Measurements from ENCODE around the gene AGTR1.

The AGTR1 gene

DNA sequence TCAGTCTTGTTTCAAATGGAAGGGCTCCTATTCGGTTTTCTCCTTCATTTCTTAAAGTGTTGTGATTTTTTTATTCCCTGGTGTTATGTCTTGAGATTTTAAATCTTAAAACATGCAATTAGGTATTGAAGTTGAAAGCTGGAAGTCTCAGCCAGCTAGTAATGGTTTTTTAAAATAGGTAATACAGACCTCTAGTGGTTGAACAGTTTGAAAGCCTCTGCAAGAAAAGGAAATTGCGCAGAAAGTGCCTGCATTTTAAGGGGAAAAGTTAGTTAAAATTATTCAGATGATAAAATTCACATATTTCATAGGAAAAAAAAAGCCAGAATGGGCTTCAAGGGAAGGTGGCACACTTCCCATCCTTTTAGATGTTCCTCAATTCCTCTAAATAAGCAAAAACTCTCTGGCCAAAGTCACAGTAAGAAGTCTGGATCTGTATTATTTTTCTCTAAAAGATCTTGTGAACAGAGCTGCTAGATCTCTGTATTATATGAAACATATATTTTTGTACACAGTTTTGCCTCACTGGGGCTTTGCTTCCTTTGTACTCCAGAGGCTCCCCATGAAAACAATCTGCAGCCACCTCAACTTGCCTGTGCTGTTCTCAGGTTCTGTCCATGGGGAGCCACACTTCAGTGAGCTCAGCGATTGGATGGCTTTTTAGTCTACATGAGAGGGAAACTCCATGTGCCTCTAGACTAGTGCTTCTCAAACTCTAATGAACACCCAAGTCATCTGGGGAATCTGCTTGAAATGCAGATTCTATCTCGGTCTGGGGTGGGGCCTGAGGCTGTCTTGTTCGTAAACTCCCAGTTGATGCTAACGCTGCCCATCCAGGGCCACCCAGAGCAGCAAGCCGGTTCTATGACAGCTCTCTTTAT, 21.5 kb downstream of the AGTR1 start:
- Histone ChIP-seq H3K9me3 (ENCODE audit: control insufficient read depth, low read length) (no peaks in the 10 kb centered on the region), H3K27ac (ENCODE audit: low read depth, low read length, severe bottlenecking) (no peak overlapping the region)
- 52% methylated on average over 5 of the region's 7 CpGs; no CpG with 5 or more reads in 1 of the 2 experiments for WGBS, 2 experiments (ENCODE audit: insufficient coverage in 2 of 2)

DNA sequence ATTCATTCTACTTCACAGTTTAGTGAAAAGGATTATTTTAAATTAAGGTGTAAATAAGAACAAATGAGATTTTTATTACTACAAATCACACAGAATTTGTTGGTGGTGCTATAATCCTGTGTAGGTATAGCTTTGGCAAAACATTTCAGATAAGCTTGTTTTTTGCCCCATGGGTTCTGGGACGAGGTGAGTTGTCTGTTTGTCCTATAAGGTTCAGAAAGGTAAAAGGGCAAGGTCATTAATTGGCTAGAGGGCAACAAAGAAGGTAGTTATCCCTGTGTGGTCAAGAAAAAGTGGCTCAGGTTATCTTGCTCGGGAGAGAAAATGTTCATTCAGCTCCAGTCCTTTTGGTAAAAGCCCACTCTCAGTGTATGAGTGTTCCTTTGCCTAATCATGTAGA, 23.2 kb downstream of the AGTR1 start:
- no peak overlapping the region for H3K4me3 ChIP-seq (ENCODE audit: extremely low read depth, insufficient read depth, low read length, poor library complexity, severe bottlenecking)
- no peaks in the 10 kb centered on the region for H3K9me3 ChIP-seq (ENCODE audit: control insufficient read depth, low read length)
- no peak overlapping the region for H3K27ac ChIP-seq (ENCODE audit: low read depth, low read length, severe bottlenecking)
- no peaks in the 10 kb centered on the region for H3K36me3 ChIP-seq (ENCODE audit: control insufficient read depth, insufficient read depth, low read length)
- 81 to 85% methylated on average over 2 of the region's 2 CpGs for WGBS, 2 experiments (ENCODE audit: insufficient coverage in 2 of 2)
- H3K4me1 ChIP-seq (ENCODE audit: control insufficient read depth, insufficient read depth, low read length, poor library complexity, severe bottlenecking) = no peaks in the 10 kb centered on the region

More for the DNA sequence above, 21.5 kb downstream of the AGTR1 start:
- Histone ChIP-seq H3K4me3 (ENCODE audit: extremely low read depth, insufficient read depth, low read length, poor library complexity, severe bottlenecking) (no peak overlapping the region), H3K4me1 (ENCODE audit: control insufficient read depth, insufficient read depth, low read length, poor library complexity, severe bottlenecking) (no peaks in the 10 kb centered on the region), H3K36me3 (ENCODE audit: control insufficient read depth, insufficient read depth, low read length) (no peaks in the 10 kb centered on the region)

DNA sequence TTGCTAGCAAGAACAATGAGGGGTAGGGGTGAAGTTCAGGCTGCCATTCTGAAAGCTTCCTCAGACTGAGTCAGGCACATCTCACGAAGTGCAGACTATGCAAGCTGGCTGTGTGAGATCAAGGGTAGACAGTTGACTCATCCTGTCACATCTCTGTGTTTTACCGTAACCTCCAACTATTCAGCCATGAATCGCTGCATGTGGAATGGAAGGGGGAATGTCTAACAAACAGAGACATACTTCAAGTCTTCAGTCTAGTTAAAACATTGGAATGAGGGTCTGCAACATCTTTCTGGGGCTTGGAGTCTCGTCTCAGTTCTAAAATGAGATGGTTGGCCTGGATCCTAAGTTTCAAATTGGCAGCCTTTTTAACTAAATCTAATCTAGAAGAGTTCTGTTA, 25.9 kb downstream of the AGTR1 start:
- no peaks in the 10 kb centered on the region for H3K4me1 ChIP-seq (ENCODE audit: control insufficient read depth, insufficient read depth, low read length, poor library complexity, severe bottlenecking)
- no peaks in the 10 kb centered on the region for H3K9me3 ChIP-seq (ENCODE audit: control insufficient read depth, low read length)
- no peak overlapping the region for H3K4me3 ChIP-seq (ENCODE audit: extremely low read depth, insufficient read depth, low read length, poor library complexity, severe bottlenecking)
- no peaks in the 10 kb centered on the region for H3K36me3 ChIP-seq (ENCODE audit: control insufficient read depth, insufficient read depth, low read length)
- WGBS, 2 experiments (ENCODE audit: insufficient coverage in 2 of 2) = 56 to 59% methylated on average over 1 to 2 of the region's 4 CpGs
- peak overlapping the region; percentile 39 for H3K27ac ChIP-seq (ENCODE audit: low read depth, low read length, severe bottlenecking)

DNA sequence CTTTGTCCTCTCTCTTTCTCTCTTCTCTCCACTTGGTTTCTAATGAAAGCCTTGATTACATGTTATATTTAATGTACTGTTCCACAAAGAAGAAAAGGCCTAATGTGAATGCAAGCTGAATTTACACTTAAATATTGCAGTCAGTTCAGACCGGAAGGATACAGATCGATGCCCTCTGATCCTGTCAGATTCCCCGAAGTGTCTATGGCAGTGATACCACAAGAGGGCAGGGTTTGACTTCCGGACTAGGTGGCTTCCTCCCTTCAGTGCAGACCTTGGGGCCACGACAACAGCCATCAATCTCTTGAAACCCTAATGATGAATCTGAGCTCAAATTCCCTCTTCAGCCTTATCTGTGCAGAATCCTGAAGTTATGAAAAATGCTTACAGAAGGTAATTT, 29.5 kb downstream of the AGTR1 start:
- no peaks in the 10 kb centered on the region for H3K9me3 ChIP-seq (ENCODE audit: control insufficient read depth, low read length)
- H3K27ac ChIP-seq (ENCODE audit: low read depth, low read length, severe bottlenecking) = no peak overlapping the region
- H3K4me3 ChIP-seq (ENCODE audit: extremely low read depth, insufficient read depth, low read length, poor library complexity, severe bottlenecking) = no peak overlapping the region
- no peaks in the 10 kb centered on the region for H3K4me1 ChIP-seq (ENCODE audit: control insufficient read depth, insufficient read depth, low read length, poor library complexity, severe bottlenecking)
- H3K36me3 ChIP-seq (ENCODE audit: control insufficient read depth, insufficient read depth, low read length) = no peaks in the 10 kb centered on the region
- 49 to 52% methylated on average over 5 of the region's 5 CpGs for WGBS, 2 experiments (ENCODE audit: insufficient coverage in 2 of 2)

DNA sequence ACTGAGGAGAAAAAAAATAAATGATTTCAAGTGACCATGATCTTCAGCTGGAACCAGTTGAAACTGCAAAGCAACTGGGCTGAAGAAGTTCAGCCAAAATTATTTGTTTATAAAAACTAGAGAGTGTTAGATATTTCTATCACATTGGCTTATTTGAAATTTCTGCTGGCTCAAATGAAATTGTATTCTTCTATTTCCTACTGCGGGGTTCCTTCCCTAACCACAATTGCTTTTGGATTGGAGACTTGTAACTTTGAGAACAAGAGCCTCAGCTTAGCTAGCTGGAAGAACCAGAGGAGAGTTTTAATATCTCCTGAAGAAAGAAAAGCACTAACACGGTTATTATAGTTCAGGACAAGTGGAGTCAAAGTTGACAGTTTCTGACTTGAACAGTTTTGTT, 31.1 kb downstream of the AGTR1 start:
- H3K4me3 ChIP-seq (ENCODE audit: extremely low read depth, insufficient read depth, low read length, poor library complexity, severe bottlenecking) = no peak overlapping the region
- no peak overlapping the region for H3K27ac ChIP-seq (ENCODE audit: low read depth, low read length, severe bottlenecking)
- no peaks in the 10 kb centered on the region for H3K36me3 ChIP-seq (ENCODE audit: control insufficient read depth, insufficient read depth, low read length)
- H3K4me1 ChIP-seq (ENCODE audit: control insufficient read depth, insufficient read depth, low read length, poor library complexity, severe bottlenecking) = no peaks in the 10 kb centered on the region
- WGBS, 2 experiments (ENCODE audit: insufficient coverage in 2 of 2) = 93 to 94% methylated on average over 1 of the region's 2 CpGs
- H3K9me3 ChIP-seq (ENCODE audit: control insufficient read depth, low read length) = no peaks in the 10 kb centered on the region

DNA sequence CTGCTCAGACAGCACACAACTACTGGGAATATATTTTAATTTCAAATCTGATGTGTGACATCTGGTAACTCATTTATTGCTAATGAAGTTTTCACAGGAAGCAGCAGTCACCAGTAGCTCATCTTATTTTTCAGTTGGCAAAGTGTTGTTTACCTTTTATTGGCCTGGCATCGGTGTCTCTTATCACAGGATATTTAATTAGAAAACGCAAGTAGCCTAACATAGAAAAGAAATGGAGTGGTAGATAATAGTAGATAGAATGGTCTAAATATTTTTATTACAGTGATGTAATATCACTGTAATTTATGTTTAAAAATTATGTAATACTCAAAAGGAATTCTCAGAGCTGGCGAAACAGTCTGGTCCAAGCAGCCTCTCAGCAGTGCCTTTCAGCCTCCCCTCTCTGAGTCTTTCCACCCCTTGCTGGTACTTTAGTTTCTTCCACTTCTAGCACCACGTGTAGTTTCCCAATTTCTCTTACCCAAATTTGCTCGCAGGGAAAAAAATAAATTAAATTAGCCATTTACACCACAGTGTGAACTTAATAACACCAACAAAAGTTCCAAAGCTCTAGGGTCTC, 31.9 kb downstream of the AGTR1 start:
- no peaks in the 10 kb centered on the region for H3K36me3 ChIP-seq (ENCODE audit: control insufficient read depth, insufficient read depth, low read length)
- H3K27ac ChIP-seq (ENCODE audit: low read depth, low read length, severe bottlenecking) = no peak overlapping the region
- H3K9me3 ChIP-seq (ENCODE audit: control insufficient read depth, low read length) = no peaks in the 10 kb centered on the region
- H3K4me3 ChIP-seq (ENCODE audit: extremely low read depth, insufficient read depth, low read length, poor library complexity, severe bottlenecking) = no peak overlapping the region
- 72 to 89% methylated on average over 1 to 3 of the region's 5 CpGs for WGBS, 2 experiments (ENCODE audit: insufficient coverage in 2 of 2)
- H3K4me1 ChIP-seq (ENCODE audit: control insufficient read depth, insufficient read depth, low read length, poor library complexity, severe bottlenecking) = no peaks in the 10 kb centered on the region

DNA sequence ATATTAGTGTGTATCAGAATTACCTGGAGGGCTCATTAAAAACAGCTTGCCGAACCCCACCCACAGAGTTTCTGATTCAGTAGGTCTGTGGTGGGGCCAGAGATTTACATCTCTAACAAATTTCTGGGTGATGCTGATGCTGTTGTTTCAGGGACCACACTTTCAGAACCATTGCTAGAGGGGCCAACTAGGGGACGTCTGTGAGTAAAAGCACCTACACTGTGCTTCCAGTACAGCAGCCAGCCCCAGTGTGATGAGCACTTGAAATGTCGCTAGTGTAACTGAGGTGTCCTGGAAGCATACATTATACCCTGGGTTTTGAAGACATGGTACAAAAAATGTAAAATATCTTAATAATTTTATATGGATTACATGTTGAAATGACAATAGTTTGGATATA, 33.0 kb downstream of the AGTR1 start:
- Histone ChIP-seq H3K4me3 (ENCODE audit: extremely low read depth, insufficient read depth, low read length, poor library complexity, severe bottlenecking) (no peak overlapping the region), H3K27ac (ENCODE audit: low read depth, low read length, severe bottlenecking) (no peak overlapping the region), H3K36me3 (ENCODE audit: control insufficient read depth, insufficient read depth, low read length) (no peaks in the 10 kb centered on the region), H3K9me3 (ENCODE audit: control insufficient read depth, low read length) (no peaks in the 10 kb centered on the region), H3K4me1 (ENCODE audit: control insufficient read depth, insufficient read depth, low read length, poor library complexity, severe bottlenecking) (no peaks in the 10 kb centered on the region)
- WGBS, 2 experiments (ENCODE audit: insufficient coverage in 2 of 2) = 100% methylated on average over 2 of the region's 3 CpGs; no CpG with 5 or more reads in 1 of the 2 experiments

DNA sequence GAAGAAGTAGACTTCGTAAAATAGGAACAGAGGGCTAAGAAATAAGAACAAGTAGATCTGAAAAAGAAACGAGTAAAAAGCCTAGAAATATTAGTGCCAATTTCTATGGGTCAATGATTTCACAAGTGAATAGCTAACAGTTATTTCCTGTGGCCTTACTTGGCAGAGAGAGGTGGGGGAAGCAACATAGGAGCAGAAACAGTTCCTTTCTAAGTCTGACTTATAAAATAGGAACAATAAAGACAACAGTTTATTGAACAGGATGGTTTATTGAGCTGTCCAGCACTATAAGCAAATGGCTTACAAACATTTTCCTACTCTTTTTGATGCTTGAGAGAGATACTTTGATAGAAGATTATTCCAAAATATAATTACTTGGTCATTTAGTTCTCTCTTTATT, 37.9 kb downstream of the AGTR1 start:
- Histone ChIP-seq H3K4me3 (ENCODE audit: extremely low read depth, insufficient read depth, low read length, poor library complexity, severe bottlenecking) (no peak overlapping the region), H3K9me3 (ENCODE audit: control insufficient read depth, low read length) (no peaks in the 10 kb centered on the region), H3K27ac (ENCODE audit: low read depth, low read length, severe bottlenecking) (no peak overlapping the region), H3K4me1 (ENCODE audit: control insufficient read depth, insufficient read depth, low read length, poor library complexity, severe bottlenecking) (no peaks in the 10 kb centered on the region), H3K36me3 (ENCODE audit: control insufficient read depth, insufficient read depth, low read length) (no peaks in the 10 kb centered on the region)
- WGBS, 2 experiments (ENCODE audit: insufficient coverage in 2 of 2) = 78 to 80% methylated on average over 2 of the region's 2 CpGs

DNA sequence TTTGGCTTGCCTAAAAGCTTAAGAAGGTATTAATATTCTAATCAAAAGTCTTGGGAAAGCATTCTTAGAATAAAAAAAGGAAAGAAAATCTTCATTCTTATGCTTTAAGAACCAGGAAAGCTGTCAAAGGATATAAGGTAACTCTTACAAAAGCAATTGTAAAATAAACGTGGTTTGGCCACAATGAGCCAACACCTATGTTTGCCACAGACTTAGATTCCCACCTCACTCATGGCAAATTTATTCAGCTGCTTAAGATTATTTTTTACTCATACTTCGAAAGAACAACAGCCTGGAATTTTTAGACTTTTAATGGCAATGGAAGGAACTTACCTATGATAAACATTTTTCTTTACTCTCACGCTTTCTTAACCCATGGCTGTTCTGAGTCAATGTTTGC, 38.4 kb downstream of the AGTR1 start:
- WGBS, 2 experiments (ENCODE audit: insufficient coverage in 2 of 2) = 83% methylated on average over 1 of the region's 3 CpGs; no CpG with 5 or more reads in 1 of the 2 experiments
- no peaks in the 10 kb centered on the region for H3K36me3 ChIP-seq (ENCODE audit: control insufficient read depth, insufficient read depth, low read length)
- no peaks in the 10 kb centered on the region for H3K4me1 ChIP-seq (ENCODE audit: control insufficient read depth, insufficient read depth, low read length, poor library complexity, severe bottlenecking)
- H3K4me3 ChIP-seq (ENCODE audit: extremely low read depth, insufficient read depth, low read length, poor library complexity, severe bottlenecking) = no peak overlapping the region
- no peaks in the 10 kb centered on the region for H3K9me3 ChIP-seq (ENCODE audit: control insufficient read depth, low read length)
- H3K27ac ChIP-seq (ENCODE audit: low read depth, low read length, severe bottlenecking) = no peak overlapping the region

DNA sequence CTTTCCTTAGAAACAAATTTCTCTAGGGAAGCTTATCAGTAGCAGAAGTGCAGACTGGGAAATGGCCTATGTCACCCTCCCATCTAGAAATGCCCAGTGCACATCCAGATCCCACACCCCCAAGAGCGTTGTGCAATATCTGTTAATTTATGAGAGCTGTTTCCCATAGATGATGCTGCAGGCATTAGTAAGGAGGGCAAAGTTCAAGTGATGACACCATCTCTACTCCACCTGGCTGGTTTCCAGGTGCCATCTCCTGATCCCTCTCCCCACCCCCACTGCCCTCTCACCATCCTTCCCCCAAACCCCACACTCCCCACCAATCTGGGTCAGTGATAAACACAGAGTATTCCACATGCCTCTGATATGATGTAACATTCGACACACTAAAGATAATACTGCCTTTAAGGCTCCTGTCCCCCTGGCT, 39.4 kb downstream of the AGTR1 start:
- no peaks in the 10 kb centered on the region for H3K9me3 ChIP-seq (ENCODE audit: control insufficient read depth, low read length)
- H3K4me1 ChIP-seq (ENCODE audit: control insufficient read depth, insufficient read depth, low read length, poor library complexity, severe bottlenecking) = no peaks in the 10 kb centered on the region
- H3K4me3 ChIP-seq (ENCODE audit: extremely low read depth, insufficient read depth, low read length, poor library complexity, severe bottlenecking) = no peak overlapping the region
- H3K27ac ChIP-seq (ENCODE audit: low read depth, low read length, severe bottlenecking) = no peak overlapping the region
- WGBS, 2 experiments (ENCODE audit: insufficient coverage in 2 of 2) = no CpG with 5 or more reads among the region's 2 CpGs
- H3K36me3 ChIP-seq (ENCODE audit: control insufficient read depth, insufficient read depth, low read length) = no peaks in the 10 kb centered on the region

DNA sequence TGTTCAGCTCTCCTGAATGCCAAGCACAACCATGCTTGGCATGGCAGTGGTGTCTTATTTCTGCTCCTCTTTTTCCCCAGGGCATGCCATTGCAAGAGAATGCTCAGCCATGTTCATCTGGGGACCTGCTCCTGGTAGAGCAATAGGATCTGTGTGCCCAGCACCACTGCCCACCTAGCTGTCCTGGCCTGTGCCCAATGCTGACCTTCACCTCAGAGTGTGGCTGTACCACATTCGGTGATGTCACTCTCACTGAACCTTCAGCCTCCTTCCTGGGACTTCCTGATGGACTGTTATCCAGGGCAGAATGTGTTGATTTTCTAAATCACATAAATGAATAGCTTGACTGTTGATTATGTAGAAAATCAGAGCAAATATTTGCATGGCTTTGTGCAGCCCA, 42.0 kb downstream of the AGTR1 start:
- H3K9me3 ChIP-seq (ENCODE audit: control insufficient read depth, low read length) = no peaks in the 10 kb centered on the region
- no peak overlapping the region for H3K27ac ChIP-seq (ENCODE audit: low read depth, low read length, severe bottlenecking)
- no CpG with 5 or more reads among the region's 1 CpG for WGBS, 2 experiments (ENCODE audit: insufficient coverage in 2 of 2)
- H3K4me1 ChIP-seq (ENCODE audit: control insufficient read depth, insufficient read depth, low read length, poor library complexity, severe bottlenecking) = no peaks in the 10 kb centered on the region
- H3K4me3 ChIP-seq (ENCODE audit: extremely low read depth, insufficient read depth, low read length, poor library complexity, severe bottlenecking) = no peak overlapping the region
- H3K36me3 ChIP-seq (ENCODE audit: control insufficient read depth, insufficient read depth, low read length) = no peaks in the 10 kb centered on the region

Measured in mesodermal cell (in vitro differentiated cells).